Cardiac fibroblast (primary cell): ENCODE data around the gene PRDM5.

Experiments used
- DNase-seq, 2 donors: peaks; one replicate each; pipeline versions ENCODE4 v3.0.0 to v3.0.0-alpha.2; 2010; ENCODE audit warnings: low read depth in 2 of 2
- H3K4me3 ChIP-seq, 2 donors: replicated peaks in 1 of 2; 1 replicate in 1 of 2; 2 replicates in 1 of 2; pipeline ENCODE4 v1.5.1; 2011; ENCODE audit warnings: low read depth in 2 of 2, low read length in 2 of 2, mild to moderate bottlenecking in 2 of 2, moderate library complexity in 1 of 2
- CTCF ChIP-seq: IDR thresholded peaks from one replicate; pipeline ENCODE4 v1.5.1; 2011; ENCODE audit warnings: low read depth, mild to moderate bottlenecking, low read length, inconsistent platforms

PRDM5 gene

GRCh38 chr4:120830204-120830603, 92.3 kb downstream of the PRDM5 start:
- no peak overlapping the region for H3K4me3 ChIP-seq
- DNase-seq: peak in 1 of 2 donors; percentile 62
- TF ChIP-seq CTCF: no peak

DNA sequence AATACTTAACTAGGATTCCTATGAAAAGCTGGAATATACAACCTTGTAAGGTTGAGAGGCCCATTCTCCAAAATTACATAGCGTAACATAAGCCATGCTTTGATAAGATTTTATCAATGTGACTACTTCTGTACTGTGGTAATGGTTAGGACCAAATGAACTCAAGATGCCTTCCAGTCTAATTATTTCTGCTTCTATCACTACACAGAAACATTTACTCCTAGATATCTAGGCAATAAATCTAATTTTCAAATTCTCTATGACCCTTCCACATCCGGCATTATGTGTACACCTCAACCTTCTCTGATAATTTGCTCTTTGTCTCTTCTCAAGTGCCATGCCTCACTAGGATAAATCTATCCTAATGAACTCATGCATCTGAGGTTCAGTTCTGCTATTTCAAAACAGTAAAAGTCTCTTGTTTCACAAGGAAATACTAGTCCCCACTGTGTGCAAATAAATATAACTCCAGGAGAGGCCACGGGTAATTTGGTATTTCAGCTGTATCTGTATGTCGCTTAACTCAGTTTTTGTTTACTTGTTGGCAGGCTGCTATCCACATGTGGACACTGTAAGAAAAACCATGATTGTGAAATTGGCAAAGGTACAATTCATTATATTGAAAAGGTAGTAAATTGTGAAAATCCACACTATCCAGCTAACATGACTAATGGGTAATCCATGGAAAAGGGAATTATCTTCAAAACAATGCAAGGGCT, 93.3 kb downstream of the PRDM5 start:
- H3K4me3 ChIP-seq: no peak overlapping the region
- peak; percentile 18 to 35 for DNase-seq
- no peak for TF ChIP-seq CTCF

- TF ChIP-seq CTCF: no peak
- H3K4me3 ChIP-seq: no peak overlapping the region
- DNase-seq: no peak
These were observed 95.7 kb downstream of the PRDM5 start for GRCh38 chr4:120826853-120827252.

DNA sequence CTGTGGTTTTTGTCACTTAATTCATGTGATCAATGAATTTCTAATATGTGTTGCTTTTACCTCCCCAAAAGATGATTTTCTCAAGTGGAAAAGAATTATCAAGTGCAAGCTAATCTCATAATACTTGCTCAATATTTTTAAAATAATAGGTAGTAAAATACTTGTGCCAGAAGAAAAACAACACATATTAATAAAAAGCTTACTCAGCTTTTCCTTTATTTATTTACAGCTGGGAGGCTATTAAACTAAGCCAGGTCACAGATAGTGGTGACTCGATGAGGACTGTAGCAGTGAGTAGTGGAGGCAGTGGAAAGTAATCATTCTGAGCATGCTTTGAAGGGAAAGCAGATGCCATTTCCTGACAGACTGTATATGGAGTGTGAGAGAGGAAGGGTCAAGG, 96.1 kb downstream of the PRDM5 start:
- no peak overlapping the region for H3K4me3 ChIP-seq
- no peak for TF ChIP-seq CTCF
- DNase-seq: no peak

- DNase-seq: no peak
- H3K4me3 ChIP-seq: no peak overlapping the region
- no peak for TF ChIP-seq CTCF
These were observed 97.6 kb downstream of the PRDM5 start for GRCh38 chr4:120824946-120825345.

- no peak for DNase-seq
- no peak overlapping the region for H3K4me3 ChIP-seq
- no peak for TF ChIP-seq CTCF
These were observed 100.5 kb downstream of the PRDM5 start for GRCh38 chr4:120821977-120822376.

- no peak for DNase-seq
- no peak overlapping the region for H3K4me3 ChIP-seq
- TF ChIP-seq CTCF: no peak
These were observed 101.5 kb downstream of the PRDM5 start for GRCh38 chr4:120821029-120821428.
